H9 (cell line): ENCODE data around the gene FOSL2. TPM values are rescaled to one million over a fixed set of nuclear protein-coding genes. Genes with fewer than 3 reads are reported as not detected.

ENCODE experiments used
- DNase-seq: peaks from one replicate; pipeline ENCODE4 v3.0.0-alpha.2; 2017
- H2AFZ ChIP-seq: one replicate; pipeline ENCODE4 v1.6.1; 2013; ENCODE audit warnings: mild to moderate bottlenecking, low read length, control low read depth, moderate library complexity
- H2AK5ac ChIP-seq: 2 replicates; pipeline ENCODE4 v1.6.1; 2013; ENCODE audit warnings: low read length, control low read depth, mixed read lengths; ENCODE audit not compliant: insufficient read length
- H2BK120ac ChIP-seq: one replicate; pipeline ENCODE4 v1.6.1; 2013; ENCODE audit warnings: low read depth, mild to moderate bottlenecking, low read length, control low read depth, inconsistent platforms; ENCODE audit not compliant: poor library complexity, severe bottlenecking
- H2BK12ac ChIP-seq: 2 replicates; pipeline ENCODE4 v1.6.1; 2013; ENCODE audit warnings: low read length, control low read depth, mixed read lengths, low read depth; ENCODE audit not compliant: insufficient read length
- H2BK15ac ChIP-seq: 2 replicates; pipeline ENCODE4 v1.6.1; 2013; ENCODE audit warnings: low read depth, low read length, control low read depth
- H2BK20ac ChIP-seq: one replicate; pipeline ENCODE4 v1.6.1; 2013; ENCODE audit warnings: low read depth, mild to moderate bottlenecking, low read length, control low read depth, inconsistent platforms; ENCODE audit not compliant: poor library complexity, severe bottlenecking
- H2BK5ac ChIP-seq: 2 replicates; pipeline ENCODE4 v1.6.1; 2013; ENCODE audit warnings: low read length, control low read depth, mixed read lengths; ENCODE audit not compliant: insufficient read length
- H3K14ac ChIP-seq: 2 replicates; pipeline ENCODE4 v1.6.1; 2013; ENCODE audit warnings: low read length, control low read depth; ENCODE audit not compliant: insufficient read depth
- H3K18ac ChIP-seq: 2 replicates; pipeline ENCODE4 v1.6.1; 2013; ENCODE audit warnings: low read depth, mild to moderate bottlenecking, mixed read lengths, low read length, control low read depth; ENCODE audit not compliant: insufficient read length
- H3K23ac ChIP-seq: 2 replicates; pipeline ENCODE4 v1.6.1; 2013; ENCODE audit warnings: low read length, control low read depth, mixed read lengths, low read depth; ENCODE audit not compliant: insufficient read length
- H3K23me2 ChIP-seq: 2 replicates; pipeline ENCODE4 v1.6.1; 2013; ENCODE audit warnings: low read depth, mild to moderate bottlenecking, mixed read lengths, low read length, control low read depth; ENCODE audit not compliant: insufficient read length, poor library complexity, severe bottlenecking
- H3K27ac ChIP-seq: 2 replicates; pipeline ENCODE4 v1.5.1; 2013; ENCODE audit warnings: low read length, control low read depth, mixed read lengths, low read depth; ENCODE audit not compliant: insufficient read length
- H3K27me3 ChIP-seq: 2 replicates; pipeline ENCODE4 v1.6.1; 2013; ENCODE audit warnings: low read length, control low read depth, inconsistent platforms; ENCODE audit not compliant: insufficient read depth
- H3K4ac ChIP-seq: 2 replicates; pipeline ENCODE4 v1.6.1; 2013; ENCODE audit warnings: low read depth, mild to moderate bottlenecking, control low read depth, inconsistent platforms, low read length, moderate library complexity
- H3K4me1 ChIP-seq: 2 replicates; pipeline ENCODE4 v1.6.1; 2013; ENCODE audit warnings: low read length, control low read depth, inconsistent platforms; ENCODE audit not compliant: insufficient read depth
- H3K4me2 ChIP-seq: 2 replicates; pipeline ENCODE4 v1.6.1; 2013; ENCODE audit warnings: low read length, control low read depth, mixed read lengths; ENCODE audit not compliant: insufficient read length, insufficient read depth
- H3K56ac ChIP-seq: 2 replicates; pipeline ENCODE4 v1.6.1; 2013; ENCODE audit warnings: low read depth, mild to moderate bottlenecking, mixed read lengths, low read length, control low read depth; ENCODE audit not compliant: insufficient read length
- H3K79me1 ChIP-seq: 2 replicates; pipeline ENCODE4 v1.6.1; 2013; ENCODE audit warnings: low read depth, mild to moderate bottlenecking, moderate library complexity, low read length, control low read depth, inconsistent platforms; ENCODE audit not compliant: insufficient read depth, poor library complexity, severe bottlenecking
- H3K79me2 ChIP-seq: 2 replicates; pipeline ENCODE4 v1.6.1; 2013; ENCODE audit warnings: low read length, control low read depth, inconsistent platforms; ENCODE audit not compliant: insufficient read depth
- H3K9ac ChIP-seq: 2 replicates; pipeline ENCODE4 v1.6.1; 2013; ENCODE audit warnings: low read length, control low read depth, mixed read lengths; ENCODE audit not compliant: insufficient read length; ENCODE audit errors: extremely low read depth
- H3K9me3 ChIP-seq: one replicate; pipeline ENCODE4 v1.6.1; 2013; ENCODE audit warnings: low read depth, low read length, inconsistent platforms; ENCODE audit not compliant: control insufficient read depth
- H3T11ph ChIP-seq: one replicate; pipeline ENCODE4 v1.6.1; 2013; ENCODE audit warnings: mild to moderate bottlenecking, low read length, control low read depth, inconsistent platforms
- H4K20me1 ChIP-seq: one replicate; pipeline ENCODE4 v1.6.1; 2013; ENCODE audit not compliant: control insufficient read depth, insufficient read length, insufficient read depth
- H4K5ac ChIP-seq: 2 replicates; pipeline ENCODE4 v1.6.1; 2013; ENCODE audit warnings: low read depth, mild to moderate bottlenecking, mixed read lengths, low read length, control low read depth; ENCODE audit not compliant: insufficient read length
- H4K8ac ChIP-seq: replicated peaks from 2 replicates; pipeline ENCODE4 v1.6.1; 2013; ENCODE audit warnings: low read length, control low read depth, mixed read lengths, low read depth; ENCODE audit not compliant: insufficient read length
- H4K91ac ChIP-seq: 2 replicates; pipeline ENCODE4 v1.6.1; 2013; ENCODE audit warnings: low read depth, mild to moderate bottlenecking, moderate library complexity, mixed read lengths, low read length, control low read depth; ENCODE audit not compliant: insufficient read length
- H3K27ac Mint-ChIP-seq, 3 experiments: 2 replicates in 2 of 3; 3 replicates in 1 of 3; pipeline ENCODE4 v1.8.0; 2020 to 2021; ENCODE audit warnings: mixed read lengths in 3 of 3, mild to moderate bottlenecking in 1 of 3, moderate library complexity in 1 of 3
- H3K27me3 Mint-ChIP-seq: 2 replicates; pipeline ENCODE4 v1.8.0; 2021; ENCODE audit warnings: low read depth, mild to moderate bottlenecking, moderate library complexity, mixed read lengths
- H3K36me3 Mint-ChIP-seq, 3 experiments: 2 replicates in 2 of 3; 3 replicates in 1 of 3; pipeline ENCODE4 v1.8.0; 2020 to 2021; ENCODE audit warnings: low read depth in 3 of 3, mixed read lengths in 3 of 3; ENCODE audit not compliant: insufficient read depth in 1 of 3
- H3K4me1 Mint-ChIP-seq, 2 experiments: 2 replicates each; pipeline ENCODE4 v1.8.0; 2020; ENCODE audit warnings: mixed read lengths in 2 of 2
- H3K4me3 Mint-ChIP-seq, 2 experiments: 2 replicates in 1 of 2; 3 replicates in 1 of 2; pipeline ENCODE4 v1.8.0; 2020 to 2021; ENCODE audit warnings: mild to moderate bottlenecking in 2 of 2, mixed read lengths in 2 of 2, moderate library complexity in 1 of 2
- H3K9me3 Mint-ChIP-seq, 2 experiments: 2 replicates in 1 of 2; 3 replicates in 1 of 2; pipeline ENCODE4 v1.8.0; 2020; ENCODE audit warnings: mild to moderate bottlenecking in 2 of 2, mixed read lengths in 2 of 2, moderate library complexity in 1 of 2
- WGBS: extraction: QIAGEN DNeasy Blood & Tissue Kit; methylation state at CpG from one replicate; pipeline ENCODE4 v1.1.7; 2013; ENCODE audit warnings: missing lambda C conversion rate, low lambda C conversion rate, mixed read lengths; ENCODE audit not compliant: insufficient read length; ENCODE audit errors: extremely low coverage; 5-methylcytosine and 5-hydroxymethylcytosine counted together
- total RNA-seq: library from RNA; stranded (reverse); gene quantifications from 2 replicates; pipeline ENCODE4 v1.2.1, GENCODE V29; 2021
- TF ChIP-seq, protein P1 (sequence below): fragments of 200-600 bp; sonication (generic); conservative IDR thresholded peaks from 3 replicates; pipeline ENCODE4 v1.8.0; 2021; ENCODE audit warnings: antibody characterized with exemption, mild to moderate bottlenecking

FOSL2 gene
- total RNA-seq, 1 experiment from 2014 or later: 7.4 TPM

DNA sequence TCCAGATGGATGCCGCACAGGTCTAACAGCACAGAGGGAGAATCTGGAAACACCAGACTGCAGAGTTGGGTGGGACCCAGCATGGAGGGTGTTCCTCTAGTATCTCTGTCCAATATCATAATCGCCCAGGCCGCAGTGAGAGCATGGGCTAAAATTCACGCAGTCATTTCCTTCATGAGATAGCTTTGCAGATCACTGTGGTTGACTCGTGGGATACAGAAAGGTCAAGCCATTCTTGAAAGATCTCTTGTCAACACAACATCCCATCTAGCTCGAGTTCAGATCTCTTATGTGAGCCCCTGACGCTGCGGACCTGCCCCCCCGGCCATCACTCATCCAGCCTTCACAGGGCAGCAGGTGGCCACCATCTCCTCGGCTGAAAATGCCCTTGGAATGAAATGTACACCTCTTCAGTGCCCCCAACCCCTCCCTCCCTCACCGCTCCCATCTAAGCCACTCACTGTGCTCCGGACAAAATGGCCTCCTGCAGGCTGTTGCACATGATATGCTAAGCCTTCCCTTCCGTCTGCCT, 45.9 kb downstream of the FOSL2 start:
- TF ChIP-seq, protein P1, sequence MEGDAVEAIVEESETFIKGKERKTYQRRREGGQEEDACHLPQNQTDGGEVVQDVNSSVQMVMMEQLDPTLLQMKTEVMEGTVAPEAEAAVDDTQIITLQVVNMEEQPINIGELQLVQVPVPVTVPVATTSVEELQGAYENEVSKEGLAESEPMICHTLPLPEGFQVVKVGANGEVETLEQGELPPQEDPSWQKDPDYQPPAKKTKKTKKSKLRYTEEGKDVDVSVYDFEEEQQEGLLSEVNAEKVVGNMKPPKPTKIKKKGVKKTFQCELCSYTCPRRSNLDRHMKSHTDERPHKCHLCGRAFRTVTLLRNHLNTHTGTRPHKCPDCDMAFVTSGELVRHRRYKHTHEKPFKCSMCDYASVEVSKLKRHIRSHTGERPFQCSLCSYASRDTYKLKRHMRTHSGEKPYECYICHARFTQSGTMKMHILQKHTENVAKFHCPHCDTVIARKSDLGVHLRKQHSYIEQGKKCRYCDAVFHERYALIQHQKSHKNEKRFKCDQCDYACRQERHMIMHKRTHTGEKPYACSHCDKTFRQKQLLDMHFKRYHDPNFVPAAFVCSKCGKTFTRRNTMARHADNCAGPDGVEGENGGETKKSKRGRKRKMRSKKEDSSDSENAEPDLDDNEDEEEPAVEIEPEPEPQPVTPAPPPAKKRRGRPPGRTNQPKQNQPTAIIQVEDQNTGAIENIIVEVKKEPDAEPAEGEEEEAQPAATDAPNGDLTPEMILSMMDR: no peak
- H3K27me3 ChIP-seq: no peaks in the 10 kb centered on the region
- no peaks in the 10 kb centered on the region for H3K79me1 ChIP-seq
- no peak overlapping the region for H3K4me2 ChIP-seq
- Mint-ChIP-seq H3K27me3 (no peaks in the 10 kb centered on the region; the same call in 1 of the 2 replicates), H3K4me3 (no peak overlapping the region), H3K27ac (no peak overlapping the region), H3K4me1 (0 out of 4 replicates have a peak, but pooled peaks cover 0 to 3% of the 10 kb centered on the region in 2 experiments), H3K9me3 (peaks cover 0 to 5% of the 10 kb centered on the region in 2 experiments; a peak in 3 of 5 replicates), H3K36me3 (no peaks in the 10 kb centered on the region; a peak in 2 of 7 replicates)
- H3K27ac ChIP-seq: no peak overlapping the region
- H3T11ph ChIP-seq: no peak overlapping the region
- H3K4ac ChIP-seq: no peak overlapping the region
- no peak overlapping the region for H2BK120ac ChIP-seq
- H2AFZ ChIP-seq: no peak overlapping the region
- no peaks in the 10 kb centered on the region for H3K4me1 ChIP-seq
- H2BK5ac ChIP-seq: no peak overlapping the region
- no peak overlapping the region for H2BK20ac ChIP-seq
- H2BK12ac ChIP-seq: no peak overlapping the region
- no peak overlapping the region for H3K14ac ChIP-seq
- H4K91ac ChIP-seq: no peak overlapping the region
- WGBS: no CpG with 5 or more reads among the region's 13 CpGs
- no peak overlapping the region for H2AK5ac ChIP-seq
- no peaks in the 10 kb centered on the region for H3K23me2 ChIP-seq
- no peak overlapping the region for H4K8ac ChIP-seq
- no peak overlapping the region for H3K56ac ChIP-seq
- H3K9me3 ChIP-seq: no peaks in the 10 kb centered on the region
- H3K18ac ChIP-seq: no peak overlapping the region
- H4K5ac ChIP-seq: no peak overlapping the region
- DNase-seq: no peak
- H3K79me2 ChIP-seq: no peaks in the 10 kb centered on the region
- no peak overlapping the region for H3K23ac ChIP-seq
- H4K20me1 ChIP-seq: no peaks in the 10 kb centered on the region
- no peak overlapping the region for H3K9ac ChIP-seq
- H2BK15ac ChIP-seq: no peak overlapping the region
